Kidney capillary endothelial cell (primary cell): ENCODE measurements around the gene FGF1.
A peak's percentile ranks its signal among the peaks of the same experiment; 100 is the strongest.

Source experiments
- DNase-seq: peaks from one replicate; pipeline ENCODE4 v3.0.0-alpha.2; 2018; ENCODE audit warnings: low spot score

The FGF1 gene

GRCh38 chr5:142572006-142572405 is 113.9 kb downstream of the FGF1 start:
- DNase-seq = no peak

GRCh38 chr5:142571371-142571770 is 114.5 kb downstream of the FGF1 start:
- DNase-seq = no peak

- no peak for DNase-seq
Measured at GRCh38 chr5:142569905-142570304, 116.0 kb downstream of the FGF1 start.

GRCh38 chr5:142568996-142569335 is 116.9 kb downstream of the FGF1 start:
- DNase-seq = no peak

GRCh38 chr5:142568283-142568995 is 117.5 kb downstream of the FGF1 start:
- DNase-seq = no peak

GRCh38 chr5:142561486-142562097 is 124.3 kb downstream of the FGF1 start:
- no peak for DNase-seq

- DNase-seq = no peak
Measured at GRCh38 chr5:142561029-142561428, 124.9 kb downstream of the FGF1 start.

- DNase-seq = no peak
Measured at GRCh38 chr5:142552107-142552506, 133.8 kb downstream of the FGF1 start.

GRCh38 chr5:142551338-142552067 is 134.4 kb downstream of the FGF1 start:
- no peak for DNase-seq

- no peak for DNase-seq
Measured at GRCh38 chr5:142550471-142550870, 135.4 kb downstream of the FGF1 start.

- DNase-seq = no peak
Measured at GRCh38 chr5:142549834-142550233, 136.1 kb downstream of the FGF1 start.

GRCh38 chr5:142548739-142549275 is 137.1 kb downstream of the FGF1 start:
- DNase-seq = peak; percentile 96

GRCh38 chr5:142547445-142548380 is 138.2 kb downstream of the FGF1 start:
- DNase-seq = no peak

GRCh38 chr5:142545650-142546322 is 140.1 kb downstream of the FGF1 start:
- DNase-seq = peak; percentile 89

GRCh38 chr5:142544946-142545649 is 140.8 kb downstream of the FGF1 start:
- DNase-seq = no peak

- no peak for DNase-seq
Measured at GRCh38 chr5:142544071-142544753, 141.7 kb downstream of the FGF1 start.

- peak; percentile 86 for DNase-seq
Measured at GRCh38 chr5:142542906-142543305, 143.0 kb downstream of the FGF1 start.
